Activated gamma-delta T cell (primary cell): Measurements from ENCODE around the gene KANSL3.

Source experiments
- DNase-seq: peaks from one replicate; lab custom pipeline; 2025; lab: John Stamatoyannopoulos, UW

KANSL3 gene

GRCh38 chr2:96608469-96609455 lies 29.4 kb downstream of the KANSL3 start:
- DNase-seq: no peak

GRCh38 chr2:96604104-96604503 lies 34.0 kb downstream of the KANSL3 start:
- no peak for DNase-seq

- no peak for DNase-seq
Measured at GRCh38 chr2:96602330-96602823, 35.7 kb downstream of the KANSL3 start.

- DNase-seq: no peak
Measured at GRCh38 chr2:96601382-96602292, 36.5 kb downstream of the KANSL3 start.

- DNase-seq: no peak
Measured at GRCh38 chr2:96599941-96600340, 38.2 kb downstream of the KANSL3 start.

GRCh38 chr2:96596596-96596995 lies 41.5 kb downstream of the KANSL3 start:
- no peak for DNase-seq

- DNase-seq: no peak
Measured at GRCh38 chr2:96594691-96595152, 43.4 kb downstream of the KANSL3 start.

GRCh38 chr2:96594282-96594681 lies 43.8 kb downstream of the KANSL3 start:
- no peak for DNase-seq

- DNase-seq: no peak
Measured at GRCh38 chr2:96591494-96591893, 46.6 kb downstream of the KANSL3 start.

- DNase-seq: no peak
Measured at GRCh38 chr2:96591054-96591453, 47.1 kb downstream of the KANSL3 start.

- no peak for DNase-seq
Measured at GRCh38 chr2:96587843-96588242, 50.3 kb downstream of the KANSL3 start.

GRCh38 chr2:96584017-96584416 lies 54.1 kb downstream of the KANSL3 start:
- no peak for DNase-seq

- DNase-seq: no peak
Measured at GRCh38 chr2:96580771-96581170, 57.3 kb downstream of the KANSL3 start.

GRCh38 chr2:96579422-96579821 lies 58.7 kb downstream of the KANSL3 start:
- no peak for DNase-seq

- DNase-seq: no peak
Measured at GRCh38 chr2:96578731-96579130, 59.4 kb downstream of the KANSL3 start.

- no peak for DNase-seq
Measured at GRCh38 chr2:96577501-96577900, 60.6 kb downstream of the KANSL3 start.

GRCh38 chr2:96575785-96576456 lies 62.2 kb downstream of the KANSL3 start:
- DNase-seq: no peak

GRCh38 chr2:96574364-96574763 lies 63.7 kb downstream of the KANSL3 start:
- DNase-seq: no peak

GRCh38 chr2:96568094-96568493 lies 70.0 kb downstream of the KANSL3 start:
- no peak for DNase-seq

GRCh38 chr2:96565111-96565510 lies 73.0 kb downstream of the KANSL3 start:
- no peak for DNase-seq

GRCh38 chr2:96564563-96564962 lies 73.5 kb downstream of the KANSL3 start:
- no peak for DNase-seq

GRCh38 chr2:96564026-96564425 lies 74.1 kb downstream of the KANSL3 start:
- DNase-seq: no peak
